Gastrocnemius medialis (tissue), 4 donors: ENCODE data around the gene DRC1.

Experiments
- POLR2A ChIP-seq, 2 donors: fragments of 450-650 bp; IDR thresholded peaks; one replicate each; pipeline ENCODE4 v1.6.1; 2017; ENCODE audit warnings: antibody characterized with exemption in 2 of 2, mild to moderate bottlenecking in 2 of 2, moderate library complexity in 2 of 2
- TF ChIP-seq, protein P1 (sequence below), 5 experiments: fragments of 450-650 bp in 3 of 5; fragments of 200-600 bp in 2 of 5; sonication (generic) in 2 of 5; IDR thresholded peaks in 4 of 5; conservative IDR thresholded peaks in 1 of 5; 1 replicate in 4 of 5; 2 replicates in 1 of 5; pipeline ENCODE4 v1.5.1; 2016 to 2019; ENCODE audit warnings: antibody characterized with exemption in 5 of 5, mild to moderate bottlenecking in 3 of 5, moderate library complexity in 3 of 5

DNA sequence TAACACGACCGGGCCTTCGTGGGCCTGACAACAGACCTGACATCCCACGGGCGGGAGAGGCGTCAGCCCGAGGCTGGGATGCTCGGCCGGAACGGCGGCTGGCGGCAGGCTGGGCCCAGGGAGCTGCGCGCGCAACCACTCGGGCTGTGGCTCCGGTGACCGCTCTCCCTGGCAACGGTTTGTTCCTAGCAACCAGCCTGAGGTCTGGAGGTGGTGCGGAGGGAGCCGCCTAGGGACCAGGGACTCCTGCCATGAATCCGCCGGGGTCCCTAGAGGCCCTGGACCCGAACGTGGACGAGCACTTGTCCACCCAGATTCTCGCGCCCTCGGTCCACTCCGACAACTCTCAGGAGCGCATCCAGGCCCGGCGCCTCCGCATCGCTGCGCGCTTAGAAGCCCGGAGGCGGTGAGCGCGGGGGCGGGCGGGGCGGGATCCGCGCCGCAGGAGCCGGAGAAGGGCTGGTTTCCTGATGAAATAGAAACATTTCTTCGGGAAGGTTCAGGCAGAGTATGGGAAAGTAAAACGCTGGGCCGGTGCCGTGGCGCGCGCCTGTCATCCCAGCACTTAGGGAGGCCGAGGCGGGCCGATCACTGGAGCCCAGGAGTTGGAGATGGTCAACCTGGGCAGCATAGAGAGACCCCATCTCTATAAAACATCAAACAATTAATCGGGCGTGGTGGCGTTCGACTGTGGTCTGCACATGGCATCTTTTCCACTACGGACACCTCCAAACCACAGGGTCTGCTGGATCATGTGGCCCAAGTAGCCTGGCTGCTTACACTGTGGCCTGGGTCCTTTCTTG is at the start of gene DRC1:
- TF ChIP-seq, protein P1, sequence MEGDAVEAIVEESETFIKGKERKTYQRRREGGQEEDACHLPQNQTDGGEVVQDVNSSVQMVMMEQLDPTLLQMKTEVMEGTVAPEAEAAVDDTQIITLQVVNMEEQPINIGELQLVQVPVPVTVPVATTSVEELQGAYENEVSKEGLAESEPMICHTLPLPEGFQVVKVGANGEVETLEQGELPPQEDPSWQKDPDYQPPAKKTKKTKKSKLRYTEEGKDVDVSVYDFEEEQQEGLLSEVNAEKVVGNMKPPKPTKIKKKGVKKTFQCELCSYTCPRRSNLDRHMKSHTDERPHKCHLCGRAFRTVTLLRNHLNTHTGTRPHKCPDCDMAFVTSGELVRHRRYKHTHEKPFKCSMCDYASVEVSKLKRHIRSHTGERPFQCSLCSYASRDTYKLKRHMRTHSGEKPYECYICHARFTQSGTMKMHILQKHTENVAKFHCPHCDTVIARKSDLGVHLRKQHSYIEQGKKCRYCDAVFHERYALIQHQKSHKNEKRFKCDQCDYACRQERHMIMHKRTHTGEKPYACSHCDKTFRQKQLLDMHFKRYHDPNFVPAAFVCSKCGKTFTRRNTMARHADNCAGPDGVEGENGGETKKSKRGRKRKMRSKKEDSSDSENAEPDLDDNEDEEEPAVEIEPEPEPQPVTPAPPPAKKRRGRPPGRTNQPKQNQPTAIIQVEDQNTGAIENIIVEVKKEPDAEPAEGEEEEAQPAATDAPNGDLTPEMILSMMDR (IDR thresholded peaks at IDR 0.05 in 4 of 5, conservative IDR thresholded peaks at IDR 0.05 in 1 of 5), result no peak
- no peak for TF ChIP-seq POLR2A (IDR thresholded peaks at IDR 0.05)
